ENCODE data around the gene GLRA1.

GLRA1 gene

DNA sequence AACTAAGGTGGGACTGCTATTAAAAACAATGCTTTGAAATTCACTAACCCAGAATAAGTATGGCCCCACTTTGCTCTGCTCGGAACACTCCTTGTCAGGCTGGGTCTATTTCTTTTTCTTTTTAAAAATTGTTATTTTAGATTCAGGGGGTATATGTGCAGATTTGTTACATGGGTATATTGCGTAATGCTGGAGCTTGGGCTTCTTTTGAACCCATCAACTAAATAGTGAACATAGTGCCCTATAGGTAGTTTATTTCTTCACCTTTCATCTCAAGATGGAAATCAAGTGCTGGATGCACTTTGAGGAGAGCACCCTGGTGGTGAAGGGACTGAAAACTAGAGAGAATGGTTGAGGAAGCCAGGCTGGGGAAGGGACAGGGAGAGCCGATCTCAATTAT is 51.0 kb downstream of the GLRA1 start:
- TF ChIP-seq, protein P1, sequence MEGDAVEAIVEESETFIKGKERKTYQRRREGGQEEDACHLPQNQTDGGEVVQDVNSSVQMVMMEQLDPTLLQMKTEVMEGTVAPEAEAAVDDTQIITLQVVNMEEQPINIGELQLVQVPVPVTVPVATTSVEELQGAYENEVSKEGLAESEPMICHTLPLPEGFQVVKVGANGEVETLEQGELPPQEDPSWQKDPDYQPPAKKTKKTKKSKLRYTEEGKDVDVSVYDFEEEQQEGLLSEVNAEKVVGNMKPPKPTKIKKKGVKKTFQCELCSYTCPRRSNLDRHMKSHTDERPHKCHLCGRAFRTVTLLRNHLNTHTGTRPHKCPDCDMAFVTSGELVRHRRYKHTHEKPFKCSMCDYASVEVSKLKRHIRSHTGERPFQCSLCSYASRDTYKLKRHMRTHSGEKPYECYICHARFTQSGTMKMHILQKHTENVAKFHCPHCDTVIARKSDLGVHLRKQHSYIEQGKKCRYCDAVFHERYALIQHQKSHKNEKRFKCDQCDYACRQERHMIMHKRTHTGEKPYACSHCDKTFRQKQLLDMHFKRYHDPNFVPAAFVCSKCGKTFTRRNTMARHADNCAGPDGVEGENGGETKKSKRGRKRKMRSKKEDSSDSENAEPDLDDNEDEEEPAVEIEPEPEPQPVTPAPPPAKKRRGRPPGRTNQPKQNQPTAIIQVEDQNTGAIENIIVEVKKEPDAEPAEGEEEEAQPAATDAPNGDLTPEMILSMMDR (IDR thresholded peaks at IDR 0.05) = no peak
- no peak overlapping the region for H3K4me3 ChIP-seq
- no peak overlapping the region for H3K27ac ChIP-seq
- no peak for DNase-seq (ENCODE audit: low spot score)

DNA sequence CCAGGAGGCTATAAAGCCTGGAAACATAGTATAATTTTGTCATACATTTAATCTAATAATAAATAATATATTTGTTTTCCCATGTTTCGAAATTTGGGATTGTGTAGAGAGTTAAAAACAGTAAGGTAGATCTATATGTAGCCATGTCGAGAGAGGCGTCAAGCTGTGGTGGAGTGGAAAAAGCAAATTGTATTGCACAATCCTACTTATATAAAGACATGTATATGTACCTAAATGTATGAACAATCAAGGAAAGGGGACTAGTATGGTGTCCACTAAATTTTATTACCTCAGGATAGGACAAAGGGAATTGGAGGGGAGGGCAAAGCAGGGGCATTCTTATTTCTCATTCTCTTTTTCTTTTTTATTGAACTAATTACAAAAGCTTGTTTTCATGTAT is 52.0 kb downstream of the GLRA1 start:
- no peak for DNase-seq (ENCODE audit: low spot score)
- TF ChIP-seq, protein P1 (IDR thresholded peaks at IDR 0.05) = no peak
- no peak overlapping the region for H3K27ac ChIP-seq

DNA sequence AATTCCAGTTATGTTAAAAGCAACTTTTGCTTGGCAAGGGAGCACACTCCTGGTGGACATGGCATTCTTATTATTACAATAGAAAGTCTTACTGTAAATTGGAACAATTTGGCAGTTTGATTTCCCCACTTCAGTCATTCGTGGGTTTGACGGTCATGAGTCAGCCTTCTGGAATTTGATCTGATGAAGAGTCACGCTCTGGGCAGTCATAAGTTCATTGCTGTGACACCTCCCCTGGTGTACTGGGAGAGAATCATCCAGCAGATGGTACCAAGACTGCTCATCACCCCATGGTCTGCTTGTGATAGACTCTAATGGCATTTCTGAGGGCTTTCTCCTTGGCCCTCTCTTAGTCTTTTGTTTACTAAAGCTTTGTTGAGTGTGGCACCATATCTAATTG is 53.8 kb downstream of the GLRA1 start:
- H3K4me3 ChIP-seq = no peak overlapping the region
- no peak for DNase-seq (ENCODE audit: low spot score)
- TF ChIP-seq, protein P1 (IDR thresholded peaks at IDR 0.05) = no peak
- H3K27ac ChIP-seq = no peak overlapping the region

More for the DNA sequence above, 52.0 kb downstream of the GLRA1 start:
- no peak overlapping the region for H3K4me3 ChIP-seq

DNA sequence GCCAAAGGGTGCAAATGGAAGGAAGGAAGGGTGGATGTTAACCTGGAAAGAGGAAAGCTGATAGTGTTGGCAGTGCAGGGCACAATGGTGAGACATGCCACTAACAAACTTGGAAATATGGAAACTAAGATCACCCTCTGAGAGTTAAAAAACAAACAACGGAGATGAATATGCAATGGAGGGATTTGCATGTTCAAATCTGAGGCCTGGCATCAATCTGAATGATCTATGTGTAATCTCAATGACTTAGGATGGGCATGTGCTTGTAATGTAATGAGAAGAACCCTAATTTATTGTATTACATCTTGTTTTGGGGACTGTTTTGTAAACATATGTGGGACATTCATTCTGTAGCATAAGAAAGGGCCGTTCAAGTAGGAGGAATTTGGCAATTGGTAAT is 54.4 kb downstream of the GLRA1 start:
- H3K27ac ChIP-seq = no peak overlapping the region
- no peak overlapping the region for H3K4me3 ChIP-seq
- no peak for DNase-seq (ENCODE audit: low spot score)
- TF ChIP-seq, protein P1 (IDR thresholded peaks at IDR 0.05) = no peak

DNA sequence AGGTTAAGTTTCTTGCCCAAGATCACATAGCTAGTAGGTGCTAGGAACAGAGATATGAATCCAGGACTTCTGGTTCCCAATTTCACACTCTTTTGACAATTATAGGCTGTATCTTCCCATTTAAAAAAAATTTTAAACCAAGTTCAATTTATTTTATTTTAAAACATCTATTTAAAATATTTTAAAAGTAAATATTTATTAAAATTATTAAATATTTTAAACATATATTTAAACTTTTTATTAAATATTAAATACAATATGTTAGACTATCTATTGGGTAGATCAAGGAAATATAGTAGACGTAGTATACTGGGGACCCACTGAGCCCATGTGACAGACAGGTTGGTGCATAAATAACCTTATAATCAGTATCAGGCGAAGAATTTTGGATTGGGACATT is 54.8 kb downstream of the GLRA1 start:
- TF ChIP-seq, protein P1 (IDR thresholded peaks at IDR 0.05) = no peak
- DNase-seq (ENCODE audit: low spot score) = no peak
- no peak overlapping the region for H3K27ac ChIP-seq

DNA sequence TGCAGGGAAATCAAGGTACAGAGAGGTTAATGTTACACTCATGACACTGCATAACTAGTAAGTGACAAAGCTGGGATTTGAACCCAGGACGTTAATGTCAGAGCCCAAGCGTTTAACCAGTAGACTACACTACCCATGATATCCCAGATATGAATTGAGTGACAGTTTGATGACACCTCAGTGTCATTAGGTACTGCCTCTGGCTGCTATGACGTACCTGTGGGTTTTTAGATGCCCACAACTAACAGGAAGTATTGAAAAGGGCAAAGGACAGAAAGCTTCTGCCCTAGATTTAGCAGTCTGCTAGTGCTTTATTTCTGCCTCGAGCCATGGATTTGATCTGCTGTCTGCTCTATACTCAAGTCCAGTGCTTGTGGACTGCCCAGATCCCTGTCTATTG is 56.2 kb downstream of the GLRA1 start:
- TF ChIP-seq, protein P1 (IDR thresholded peaks at IDR 0.05) = no peak
- DNase-seq (ENCODE audit: low spot score) = no peak
- Histone ChIP-seq H3K4me3 (no peak overlapping the region), H3K27ac (no peak overlapping the region)

More for the DNA sequence above, 54.8 kb downstream of the GLRA1 start:
- no peak overlapping the region for H3K4me3 ChIP-seq

DNA sequence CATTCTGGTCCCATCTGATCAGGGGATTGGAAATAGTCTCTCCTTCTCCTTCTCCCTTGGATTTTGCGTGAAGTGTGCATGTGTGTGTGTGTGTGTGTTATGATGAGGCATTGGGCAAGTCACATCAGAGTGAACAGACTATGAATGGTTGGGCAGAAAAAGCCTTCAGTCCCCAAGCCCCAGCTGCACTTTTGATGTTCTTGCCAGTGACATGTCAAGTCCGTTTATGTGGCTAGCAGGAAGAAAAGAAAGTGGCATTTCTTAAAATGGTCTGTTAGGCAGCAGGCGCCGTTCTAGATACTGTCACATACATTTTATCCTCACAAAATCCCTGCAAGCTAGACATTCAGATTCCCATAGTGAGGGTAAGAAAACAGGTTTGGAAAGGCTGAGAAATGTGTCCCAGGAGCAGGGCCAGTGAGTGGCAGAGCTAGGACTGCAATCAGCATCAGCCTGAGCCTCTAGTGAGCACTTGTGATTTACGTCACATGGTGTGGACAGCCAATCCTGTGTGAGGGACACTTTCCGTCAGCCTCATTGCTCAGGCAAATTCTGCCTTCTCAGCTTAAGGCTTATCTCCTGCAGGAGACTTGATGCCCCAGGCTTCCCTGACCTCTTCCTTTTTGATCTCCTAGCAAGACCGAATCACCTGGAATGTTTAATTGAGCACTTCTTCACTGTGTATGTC is 60.4 kb downstream of the GLRA1 start:
- no peak for DNase-seq (ENCODE audit: low spot score)
- Histone ChIP-seq H3K4me3 (no peak overlapping the region), H3K27ac (no peak overlapping the region)
- TF ChIP-seq, protein P1 (IDR thresholded peaks at IDR 0.05) = no peak

All from coronary artery (tissue), 2 donors.